ENCODE data around the gene MTX1. TPM values are rescaled to one million over a fixed set of nuclear protein-coding genes. Genes with fewer than 3 reads are reported as not detected.
"Not testable (repeated sequence)": the region's sequence is repeated elsewhere in the genome, so short reads cannot be mapped to it uniquely, and the experiment has no call there.

The MTX1 gene
- total RNA-seq, 6 experiments from 2014 or later, result 20.0 to 50.7 (median 23.9) TPM

DNA sequence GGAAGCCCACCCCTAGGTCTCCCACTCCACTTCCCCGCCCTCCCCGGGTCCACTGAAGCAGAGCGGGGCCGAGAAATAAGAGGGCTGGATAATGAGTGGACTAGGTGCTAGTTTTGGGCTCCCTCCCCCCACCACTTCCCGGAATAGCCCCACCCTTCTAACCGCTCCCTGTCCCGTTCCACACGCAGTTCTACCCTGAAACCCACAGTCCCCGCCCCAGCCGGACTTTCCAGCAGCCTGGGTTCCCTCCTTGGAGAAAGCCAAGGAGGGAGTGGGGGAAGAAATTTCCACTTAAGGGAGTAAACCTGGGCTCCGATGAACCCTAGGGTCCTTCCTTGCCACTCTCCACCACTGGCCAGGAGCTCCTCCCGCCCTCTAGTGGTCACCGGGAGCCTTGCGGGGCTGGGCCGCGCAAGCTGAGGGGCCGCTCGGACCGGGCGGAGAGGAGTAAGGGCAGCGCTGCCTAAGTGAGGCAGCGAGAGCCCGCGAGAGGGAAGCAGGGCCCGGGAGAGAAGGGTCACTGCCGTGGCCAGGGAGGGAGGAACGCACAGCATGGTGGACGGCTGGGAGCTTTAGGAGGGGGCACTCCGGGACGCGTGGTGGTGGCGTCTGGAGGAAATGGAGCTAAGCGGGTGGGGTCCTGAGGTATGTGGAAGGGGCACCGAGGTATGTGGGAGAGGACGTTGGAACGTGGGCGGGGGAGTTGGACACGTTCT lies 15.1 kb upstream of the MTX1 start:
- Histone ChIP-seq H3K27me3 (no peaks in the 10 kb centered on the region), H3K36me3 (no peaks in the 10 kb centered on the region), H3K27ac (peak overlapping the region in 2 of 3 donors; percentile 12 to 21), H3K4me3 (peak overlapping the region; percentile 24 to 42 (median 27)), H3K9me3 (no peaks in the 10 kb centered on the region), H3K4me1 (peaks cover 0 to 22% (median 2%) of the 10 kb centered on the region in 4 donors)
- TF ChIP-seq POLR2A (IDR thresholded peaks at IDR 0.05), result peak; percentile 23
- TF ChIP-seq, protein P1, sequence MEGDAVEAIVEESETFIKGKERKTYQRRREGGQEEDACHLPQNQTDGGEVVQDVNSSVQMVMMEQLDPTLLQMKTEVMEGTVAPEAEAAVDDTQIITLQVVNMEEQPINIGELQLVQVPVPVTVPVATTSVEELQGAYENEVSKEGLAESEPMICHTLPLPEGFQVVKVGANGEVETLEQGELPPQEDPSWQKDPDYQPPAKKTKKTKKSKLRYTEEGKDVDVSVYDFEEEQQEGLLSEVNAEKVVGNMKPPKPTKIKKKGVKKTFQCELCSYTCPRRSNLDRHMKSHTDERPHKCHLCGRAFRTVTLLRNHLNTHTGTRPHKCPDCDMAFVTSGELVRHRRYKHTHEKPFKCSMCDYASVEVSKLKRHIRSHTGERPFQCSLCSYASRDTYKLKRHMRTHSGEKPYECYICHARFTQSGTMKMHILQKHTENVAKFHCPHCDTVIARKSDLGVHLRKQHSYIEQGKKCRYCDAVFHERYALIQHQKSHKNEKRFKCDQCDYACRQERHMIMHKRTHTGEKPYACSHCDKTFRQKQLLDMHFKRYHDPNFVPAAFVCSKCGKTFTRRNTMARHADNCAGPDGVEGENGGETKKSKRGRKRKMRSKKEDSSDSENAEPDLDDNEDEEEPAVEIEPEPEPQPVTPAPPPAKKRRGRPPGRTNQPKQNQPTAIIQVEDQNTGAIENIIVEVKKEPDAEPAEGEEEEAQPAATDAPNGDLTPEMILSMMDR (IDR thresholded peaks at IDR 0.05), result peak; percentile 94 to 99 (median 97)
- DNase-seq (peak; percentile 82 to 85 (median 83)), ATAC-seq (peak; percentile 91 to 92 (median 92))
- intact Hi-C loops (cut with DNase I), result no loop called here
- WGBS (ENCODE audit: insufficient coverage, low coverage, low lambda C conversion rate, missing lambda C conversion rate), result 2% methylated on average over 26 of the region's 38 CpGs

DNA sequence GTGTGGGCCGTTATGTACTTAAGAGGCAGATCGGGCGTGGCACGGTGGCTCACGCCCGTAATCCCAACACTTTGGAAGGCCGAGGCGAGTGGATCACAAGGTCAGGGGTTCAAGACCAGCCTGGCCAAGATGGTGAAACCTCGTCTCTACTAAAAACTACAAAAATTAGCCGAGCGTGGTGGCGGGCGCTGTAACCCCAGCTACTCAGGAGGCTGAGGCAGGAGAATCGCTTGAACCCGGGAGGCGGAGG lies 14.6 kb upstream of the MTX1 start:
- H3K27me3 ChIP-seq; H3K9me3 ChIP-seq; H3K36me3 ChIP-seq; DNase-seq; intact Hi-C loops (cut with DNase I); ATAC-seq: not testable (repeated sequence)
- H3K4me3 ChIP-seq, result peak overlapping the region; percentile 24 to 42 (median 42)
- H3K27ac ChIP-seq, result peak overlapping the region in 1 of 3 donors; percentile 12
- WGBS (ENCODE audit: insufficient coverage, low coverage, low lambda C conversion rate, missing lambda C conversion rate), result 2% methylated on average over 8 of the region's 16 CpGs
- peaks cover 0 to 22% (median 2%) of the 10 kb centered on the region in 4 donors for H3K4me1 ChIP-seq

DNA sequence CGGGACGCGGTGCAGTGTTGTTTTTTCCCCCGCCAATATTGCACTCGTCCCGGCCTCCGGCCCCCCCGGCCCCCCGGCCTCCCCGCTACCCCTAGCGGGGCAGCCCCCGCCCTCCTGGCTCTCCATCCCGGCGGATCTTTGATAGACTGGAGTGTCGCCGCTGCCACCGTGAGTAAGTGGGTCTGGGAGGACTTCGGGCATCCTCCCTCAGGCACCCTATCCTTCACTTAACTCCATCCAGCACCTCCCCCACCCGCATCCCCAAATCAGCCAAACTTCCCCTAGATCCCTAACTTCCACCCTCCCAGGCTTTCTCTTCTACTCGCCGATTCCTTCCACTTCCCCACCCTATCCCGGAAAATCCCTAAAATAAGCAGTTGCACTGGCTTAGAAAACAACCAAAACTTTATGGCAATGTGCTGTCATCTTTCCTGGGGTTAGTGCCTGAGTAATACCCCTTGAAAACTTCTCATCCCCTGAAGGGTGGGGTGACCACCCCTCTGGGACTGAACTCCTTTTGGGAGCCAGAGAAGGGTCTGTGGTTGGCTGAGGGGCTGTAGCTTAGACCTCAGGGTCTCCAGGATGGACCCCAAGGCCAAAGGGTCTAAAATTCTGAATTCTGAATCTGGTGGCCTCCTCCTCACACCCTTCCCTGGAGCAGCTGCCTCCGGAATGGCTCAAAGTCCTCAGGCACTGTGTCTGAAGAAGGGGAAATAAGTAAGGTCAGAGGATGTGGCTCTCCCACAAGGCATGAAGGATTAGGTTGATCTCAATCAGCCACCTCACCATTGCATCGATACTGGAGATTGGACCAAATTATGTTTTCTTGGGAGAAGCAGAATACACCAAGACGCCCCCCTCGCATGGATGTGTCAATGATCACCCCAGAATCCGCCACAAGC lies 13.0 kb upstream of the MTX1 start:
- Histone ChIP-seq H3K9me3 (no peaks in the 10 kb centered on the region), H3K27me3 (no peaks in the 10 kb centered on the region), H3K4me3 (peak overlapping the region; percentile 25 to 42 (median 25)), H3K36me3 (no peaks in the 10 kb centered on the region), H3K4me1 (peaks cover 0 to 22% (median 2%) of the 10 kb centered on the region in 4 donors), H3K27ac (no peak overlapping the region)
- no peak for ATAC-seq
- no peak for DNase-seq
- 43% methylated on average over 15 of the region's 27 CpGs for whole genome bisulfite sequencing (ENCODE audit: insufficient coverage, low coverage, low lambda C conversion rate, missing lambda C conversion rate)
- TF ChIP-seq, protein P1 (IDR thresholded peaks at IDR 0.05), result no peak
- TF ChIP-seq POLR2A (IDR thresholded peaks at IDR 0.05), result no peak
- intact Hi-C loops (cut with DNase I), result no loop called here

DNA sequence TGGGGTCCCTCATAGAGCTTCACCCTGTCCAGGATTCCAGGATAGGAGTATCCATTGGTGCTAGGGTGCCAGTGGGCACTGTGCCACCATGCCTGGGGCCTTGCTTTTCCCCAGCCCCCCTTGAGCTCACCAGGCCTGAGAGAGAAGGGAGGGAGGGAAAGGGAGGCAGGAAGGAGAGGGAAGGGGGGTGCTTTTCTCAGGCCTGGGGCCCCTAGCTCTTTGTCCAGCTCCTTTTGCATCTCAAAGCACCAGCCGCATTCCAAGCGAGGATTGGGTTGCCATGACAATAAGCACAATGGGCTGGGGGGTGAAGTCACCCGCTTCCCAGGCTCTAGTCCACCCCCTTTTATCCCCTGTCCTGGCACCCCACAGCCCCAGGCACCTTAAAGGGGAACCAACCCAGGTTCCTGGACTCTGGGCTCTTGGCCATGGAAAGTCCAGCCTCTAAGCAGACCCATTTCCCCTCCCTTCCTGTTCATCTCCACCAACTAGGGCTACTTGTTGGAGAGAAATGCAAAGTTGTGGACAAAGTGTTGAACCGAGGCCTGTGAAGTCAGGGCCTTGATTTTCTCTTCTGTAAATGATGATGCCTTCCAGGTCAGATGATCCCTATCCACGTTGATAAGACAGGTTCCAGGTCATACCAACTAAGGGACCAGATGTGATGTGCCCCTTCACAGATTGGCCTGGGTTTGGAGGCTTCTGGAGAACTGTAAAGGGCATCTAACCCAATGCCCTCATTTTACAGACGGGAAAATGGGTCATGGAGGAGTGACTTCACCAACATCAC lies 12.2 kb upstream of the MTX1 start:
- no peaks in the 10 kb centered on the region for H3K9me3 ChIP-seq
- TF ChIP-seq, protein P1 (IDR thresholded peaks at IDR 0.05), result no peak
- TF ChIP-seq POLR2A (IDR thresholded peaks at IDR 0.05), result no peak
- no peaks in the 10 kb centered on the region for H3K27me3 ChIP-seq
- no peak overlapping the region for H3K27ac ChIP-seq
- intact Hi-C loops (cut with DNase I), result no loop called here
- DNase-seq, result no peak
- no peak overlapping the region for H3K4me3 ChIP-seq
- peaks cover 0 to 22% (median 2%) of the 10 kb centered on the region in 4 donors for H3K4me1 ChIP-seq
- ATAC-seq, result no peak
- 93% methylated on average over 3 of the region's 6 CpGs for WGBS (ENCODE audit: insufficient coverage, low coverage, low lambda C conversion rate, missing lambda C conversion rate)
- no peaks in the 10 kb centered on the region for H3K36me3 ChIP-seq
